GM23338 (cell line): Measurements from ENCODE around the gene NTNG1. TPM values are rescaled to one million over a fixed set of nuclear protein-coding genes. Genes with fewer than 3 reads are reported as not detected.
A peak's percentile ranks its signal among the peaks of the same experiment; 100 is the strongest.

Experiments
- ATAC-seq: fragments of 200-7000 bp; cut with Tn5 transposase; 3 replicates; pipeline ENCODE4 v1.9.1; 2020
- DNase-seq: peaks from one replicate; pipeline ENCODE4 v3.0.0-alpha.2; 2015; ENCODE audit warnings: low spot score
- H2AFZ ChIP-seq: fragments of 200-600 bp; sonication (generic); 2 replicates; pipeline ENCODE4 v1.8.0; 2016; ENCODE audit warnings: antibody characterized with exemption, mild to moderate bottlenecking, moderate library complexity
- H3F3A ChIP-seq: fragments of 200-600 bp; sonication (generic); replicated peaks from 2 replicates; pipeline ENCODE4 v1.8.0; 2017; ENCODE audit warnings: antibody characterized with exemption, mixed run types, low read depth
- H3K27ac ChIP-seq: fragments of 200-600 bp; sonication (generic); 2 replicates; pipeline ENCODE4 v1.6.1; 2016; ENCODE audit warnings: low read depth
- H3K27me3 ChIP-seq: fragments of 200-600 bp; sonication (generic); 2 replicates; pipeline ENCODE4 v1.8.0; 2016; ENCODE audit warnings: mild to moderate bottlenecking, mixed run types, moderate library complexity; ENCODE audit not compliant: insufficient read depth
- H3K36me3 ChIP-seq: fragments of 200-600 bp; sonication (generic); 2 replicates; pipeline ENCODE4 v1.8.0; 2016; ENCODE audit warnings: mild to moderate bottlenecking; ENCODE audit not compliant: insufficient read depth
- H3K4me1 ChIP-seq: fragments of 200-600 bp; sonication (generic); 2 replicates; pipeline ENCODE4 v1.8.0; 2016; ENCODE audit warnings: mild to moderate bottlenecking, moderate library complexity; ENCODE audit not compliant: insufficient read depth
- H3K4me2 ChIP-seq: fragments of 200-600 bp; sonication (generic); 2 replicates; pipeline ENCODE4 v1.7.1; 2017; ENCODE audit warnings: mixed run types
- H3K4me3 ChIP-seq: fragments of 200-600 bp; sonication (generic); 2 replicates; pipeline ENCODE4 v1.6.1; 2016; ENCODE audit warnings: mixed run types
- H3K79me2 ChIP-seq: fragments of 200-600 bp; sonication (generic); replicated peaks from 2 replicates; pipeline ENCODE4 v1.8.0; 2017; ENCODE audit warnings: mild to moderate bottlenecking; ENCODE audit not compliant: insufficient read depth
- H3K9me2 ChIP-seq: fragments of 200-600 bp; sonication (generic); 2 replicates; pipeline ENCODE4 v1.8.0; 2017; ENCODE audit not compliant: insufficient read depth
- H4K20me1 ChIP-seq: fragments of 200-600 bp; sonication (generic); replicated peaks from 2 replicates; pipeline ENCODE4 v1.8.0; 2017; ENCODE audit warnings: mild to moderate bottlenecking; ENCODE audit not compliant: insufficient read depth
- H3K27ac Mint-ChIP-seq: 2 replicates; pipeline ENCODE4 v1.8.0; 2020; ENCODE audit warnings: inconsistent platforms, mild to moderate bottlenecking, moderate library complexity, mixed read lengths
- H3K27me3 Mint-ChIP-seq: 3 replicates; pipeline ENCODE4 v1.8.0; 2022; ENCODE audit warnings: low read depth, mild to moderate bottlenecking, moderate library complexity, mixed read lengths, inconsistent platforms; ENCODE audit not compliant: insufficient read depth, poor library complexity
- H3K36me3 Mint-ChIP-seq: 3 replicates; pipeline ENCODE4 v1.8.0; 2021; ENCODE audit warnings: low read depth, mild to moderate bottlenecking, inconsistent platforms, moderate library complexity, mixed read lengths
- H3K4me1 Mint-ChIP-seq: 3 replicates; pipeline ENCODE4 v1.8.0; 2020; ENCODE audit warnings: mild to moderate bottlenecking, inconsistent platforms, mixed read lengths
- H3K4me3 Mint-ChIP-seq: 3 replicates; pipeline ENCODE4 v1.8.0; 2021; ENCODE audit warnings: moderate library complexity, mild to moderate bottlenecking, inconsistent platforms, mixed read lengths
- H3K9me3 Mint-ChIP-seq: 3 replicates; pipeline ENCODE4 v1.8.0; 2020; ENCODE audit warnings: moderate library complexity, mild to moderate bottlenecking, inconsistent platforms, mixed read lengths
- CREB1 ChIP-seq: fragments of 250-450 bp; sonication (Bioruptor Pico); IDR thresholded peaks from 2 replicates; pipeline ENCODE4 v1.5.0; 2020; ENCODE audit warnings: low read depth, mild to moderate bottlenecking, moderate library complexity
- JUNB ChIP-seq: IDR thresholded peaks from one replicate; pipeline ENCODE4 v1.6.1; 2016; ENCODE audit warnings: antibody characterized with exemption; ENCODE audit not compliant: unreplicated experiment
- NANOG ChIP-seq: IDR thresholded peaks from 2 replicates; pipeline ENCODE4 v1.6.1; 2016; ENCODE audit warnings: antibody characterized with exemption, borderline replicate concordance
- POLR2AphosphoS5 ChIP-seq: IDR thresholded peaks from 2 replicates; pipeline ENCODE4 v1.6.1; 2016; ENCODE audit warnings: antibody characterized with exemption, low read depth
- STAT1 ChIP-seq: IDR thresholded peaks from one replicate; pipeline ENCODE4 v1.6.1; 2016; ENCODE audit warnings: antibody characterized with exemption; ENCODE audit not compliant: unreplicated experiment
- ZNF114 ChIP-seq: fragments of 250-450 bp; sonication (Bioruptor Pico); IDR thresholded peaks from 2 replicates; pipeline ENCODE4 v1.5.0; 2020; ENCODE audit warnings: mild to moderate bottlenecking, moderate library complexity
- ZNF462 ChIP-seq: fragments of 250-450 bp; sonication (Bioruptor Pico); IDR thresholded peaks from 2 replicates; pipeline ENCODE4 v1.5.0; 2020; ENCODE audit warnings: mild to moderate bottlenecking, moderate library complexity
- polyA plus RNA-seq: library from polyadenylated mRNA; unstranded; fragments of >200 nt; fragmentation: Nextera tagmentation; extraction: Ambion mirVana; gene quantifications from 2 replicates; pipeline ENCODE4 v1.2.1, GENCODE V29; 2016
- total RNA-seq: library from RNA; depleted of rRNA; stranded (reverse); fragments of >200 nt; shearing (Covaris generic); gene quantifications from 2 replicates; pipeline ENCODE4 v1.2.3, GENCODE V29; 2014

Gene NTNG1
- total and polyA plus RNA-seq, 2 experiments from 2014 or later, result 7.2 to 10.3 TPM

- Histone ChIP-seq H3K36me3 (no peaks in the 10 kb centered on the region), H3K9me2 (no peaks in the 10 kb centered on the region), H3K4me1 (peaks cover 26% of the 10 kb centered on the region), H3K27me3 (peaks cover 9% of the 10 kb centered on the region; the same call in 1 of the 2 replicates), H3K4me2 (peak overlapping the region; percentile 91), H4K20me1 (no peaks in the 10 kb centered on the region), H3K79me2 (no peaks in the 10 kb centered on the region; the same call in 1 of the 2 replicates), H3K27ac (no peak overlapping the region), H2AFZ (peak overlapping the region; percentile 78), H3F3A (0 out of 2 replicates have a peak, but pooled peaks cover 4% of the 10 kb centered on the region), H3K4me3 (peak overlapping the region; percentile 69)
- peaks cover 22% of the 10 kb centered on the region for H3K4me1 Mint-ChIP-seq
- peak; percentile 29 for ATAC-seq
- H3K9me3 Mint-ChIP-seq, result no peaks in the 10 kb centered on the region
- peaks cover 18% of the 10 kb centered on the region for H3K27me3 Mint-ChIP-seq
- H3K4me3 Mint-ChIP-seq, result peak overlapping the region; percentile 90
- peak; percentile 44 for DNase-seq
- H3K36me3 Mint-ChIP-seq, result no peaks in the 10 kb centered on the region
- TF ChIP-seq JUNB (no peak), ZNF462 (CRISPR knock-in tag) (no peak), STAT1 (no peak), CREB1 (no peak), ZNF114 (CRISPR knock-in tag) (no peak), POLR2AphosphoS5 (no peak), NANOG (no peak)
- H3K27ac Mint-ChIP-seq, result no peak overlapping the region
Measured at GRCh38 chr1:107141491-107142126, 770 bp downstream of the NTNG1 start.
